Measurements from ENCODE around the gene UACA. TPM values are rescaled to one million over a fixed set of nuclear protein-coding genes. Genes with fewer than 3 reads are reported as not detected.

The UACA gene
- polyA plus RNA-seq, 2 donors: 27.1 to 83.5 TPM

DNA sequence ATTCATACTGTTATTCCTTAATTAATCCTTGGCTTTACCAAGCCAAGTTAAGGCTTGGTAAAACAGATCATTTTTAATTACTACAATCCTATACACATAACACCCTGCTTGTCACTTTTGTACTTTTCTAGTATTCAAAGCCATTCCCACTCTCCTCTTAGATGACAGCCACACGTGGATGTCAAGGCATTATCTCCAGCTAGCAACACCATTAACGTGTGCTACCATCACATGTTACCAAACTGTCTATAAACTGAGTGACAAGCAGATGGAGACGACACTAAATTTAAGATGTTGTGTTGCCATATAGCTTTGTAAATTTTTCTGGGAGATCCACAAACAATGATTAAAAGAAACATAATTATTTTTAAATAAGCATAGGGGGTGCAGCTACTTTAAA, 103.7 kb downstream of the UACA start:
- 82 to 90% methylated on average over 3 of the region's 3 CpGs for WGBS, 2 donors
- Histone ChIP-seq H3K27ac (ENCODE audit: low read depth in 2 of 2, low read length in 1 of 2) (no peak overlapping the region), H3K9me3 (ENCODE audit: control insufficient read depth in 2 of 2, insufficient read depth in 1 of 2, low read depth in 1 of 2, low read length in 1 of 2) (no peaks in the 10 kb centered on the region), H3K36me3 (ENCODE audit: control insufficient read depth in 2 of 2, insufficient read depth in 2 of 2, low read length in 1 of 2) (peaks cover 0 to 2% of the 10 kb centered on the region in 2 donors), H3K4me1 (ENCODE audit: control insufficient read depth in 2 of 2, insufficient read depth in 2 of 2, low read length in 1 of 2) (no peaks in the 10 kb centered on the region), H3K27me3 (ENCODE audit: control insufficient read depth in 1 of 2, insufficient read depth in 2 of 2, low read length in 2 of 2) (no peaks in the 10 kb centered on the region), H3K4me3 (ENCODE audit: low read depth in 1 of 2, low read length in 2 of 2) (no peak overlapping the region)

DNA sequence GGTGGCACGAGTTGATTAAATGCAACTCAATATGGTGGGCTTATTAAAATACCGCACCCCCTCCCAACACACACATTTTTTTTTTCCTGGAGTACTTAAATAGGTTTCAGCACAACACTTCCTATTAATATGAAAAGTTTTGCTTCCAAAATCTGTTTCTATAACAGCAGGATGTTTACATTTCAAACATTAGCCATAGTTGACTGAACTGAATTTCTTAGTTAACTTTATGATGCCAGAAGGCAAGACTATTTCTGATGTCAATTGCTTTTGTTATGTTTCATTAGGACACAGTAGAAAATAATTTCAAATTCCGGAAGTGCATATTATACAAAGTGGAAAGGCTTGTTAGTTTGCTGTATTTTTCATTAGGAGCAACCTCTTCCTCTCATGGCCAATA, 104.7 kb downstream of the UACA start:
- WGBS, 2 donors: 83 to 89% methylated on average over 3 of the region's 3 CpGs
- no peaks in the 10 kb centered on the region for H3K36me3 ChIP-seq (ENCODE audit: control insufficient read depth in 2 of 2, insufficient read depth in 2 of 2, low read length in 1 of 2)
- no peaks in the 10 kb centered on the region for H3K27me3 ChIP-seq (ENCODE audit: control insufficient read depth in 1 of 2, insufficient read depth in 2 of 2, low read length in 2 of 2)
- H3K4me1 ChIP-seq (ENCODE audit: control insufficient read depth in 2 of 2, insufficient read depth in 2 of 2, low read length in 1 of 2): no peaks in the 10 kb centered on the region
- H3K9me3 ChIP-seq (ENCODE audit: control insufficient read depth in 2 of 2, insufficient read depth in 1 of 2, low read depth in 1 of 2, low read length in 1 of 2): no peaks in the 10 kb centered on the region
- no peak overlapping the region for H3K4me3 ChIP-seq (ENCODE audit: low read depth in 1 of 2, low read length in 2 of 2)
- H3K27ac ChIP-seq (ENCODE audit: low read depth in 2 of 2, low read length in 1 of 2): no peak overlapping the region

DNA sequence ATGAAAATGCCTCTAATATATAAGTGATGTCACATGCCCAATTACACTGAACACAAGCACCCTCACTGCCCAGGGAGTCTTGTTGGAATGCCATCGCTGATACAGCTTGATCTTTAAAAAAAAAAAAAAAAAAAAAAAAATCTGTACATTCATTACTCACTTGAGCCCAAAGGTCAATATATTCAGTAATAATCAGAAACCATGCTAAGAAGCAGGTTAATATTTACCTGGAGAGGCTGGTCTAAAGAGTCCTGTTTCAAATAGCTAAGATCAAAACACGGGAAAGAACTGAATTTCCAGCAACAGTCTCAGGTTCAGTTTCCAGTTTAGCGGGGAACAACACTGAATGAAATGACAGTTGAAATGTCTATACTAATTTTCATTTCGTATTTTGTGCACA, 109.9 kb downstream of the UACA start:
- WGBS, 2 donors: 71 to 97% methylated on average over 4 of the region's 4 CpGs
- H3K4me3 ChIP-seq (ENCODE audit: low read depth in 1 of 2, low read length in 2 of 2): no peak overlapping the region
- H3K36me3 ChIP-seq (ENCODE audit: control insufficient read depth in 2 of 2, insufficient read depth in 2 of 2, low read length in 1 of 2): no peaks in the 10 kb centered on the region
- H3K27me3 ChIP-seq (ENCODE audit: control insufficient read depth in 1 of 2, insufficient read depth in 2 of 2, low read length in 2 of 2): no peaks in the 10 kb centered on the region
- H3K4me1 ChIP-seq (ENCODE audit: control insufficient read depth in 2 of 2, insufficient read depth in 2 of 2, low read length in 1 of 2): no peaks in the 10 kb centered on the region
- H3K9me3 ChIP-seq (ENCODE audit: control insufficient read depth in 2 of 2, insufficient read depth in 1 of 2, low read depth in 1 of 2, low read length in 1 of 2): no peaks in the 10 kb centered on the region
- no peak overlapping the region for H3K27ac ChIP-seq (ENCODE audit: low read depth in 2 of 2, low read length in 1 of 2)

GRCh38 chr15:70652341-70652740, 111.0 kb downstream of the UACA start:
- 91 to 97% methylated on average over 2 of the region's 2 CpGs for WGBS, 2 donors
- no peak overlapping the region for H3K27ac ChIP-seq (ENCODE audit: low read depth in 2 of 2, low read length in 1 of 2)
- H3K27me3 ChIP-seq (ENCODE audit: control insufficient read depth in 1 of 2, insufficient read depth in 2 of 2, low read length in 2 of 2): no peaks in the 10 kb centered on the region
- H3K4me3 ChIP-seq (ENCODE audit: low read depth in 1 of 2, low read length in 2 of 2): no peak overlapping the region
- H3K36me3 ChIP-seq (ENCODE audit: control insufficient read depth in 2 of 2, insufficient read depth in 2 of 2, low read length in 1 of 2): no peaks in the 10 kb centered on the region
- H3K9me3 ChIP-seq (ENCODE audit: control insufficient read depth in 2 of 2, insufficient read depth in 1 of 2, low read depth in 1 of 2, low read length in 1 of 2): no peaks in the 10 kb centered on the region
- H3K4me1 ChIP-seq (ENCODE audit: control insufficient read depth in 2 of 2, insufficient read depth in 2 of 2, low read length in 1 of 2): no peaks in the 10 kb centered on the region

GRCh38 chr15:70651303-70651845, 112.0 kb downstream of the UACA start:
- 96 to 97% methylated on average over 2 of the region's 2 CpGs for WGBS, 2 donors
- no peaks in the 10 kb centered on the region for H3K4me1 ChIP-seq (ENCODE audit: control insufficient read depth in 2 of 2, insufficient read depth in 2 of 2, low read length in 1 of 2)
- H3K27me3 ChIP-seq (ENCODE audit: control insufficient read depth in 1 of 2, insufficient read depth in 2 of 2, low read length in 2 of 2): no peaks in the 10 kb centered on the region
- no peak overlapping the region for H3K4me3 ChIP-seq (ENCODE audit: low read depth in 1 of 2, low read length in 2 of 2)
- H3K36me3 ChIP-seq (ENCODE audit: control insufficient read depth in 2 of 2, insufficient read depth in 2 of 2, low read length in 1 of 2): no peaks in the 10 kb centered on the region
- H3K9me3 ChIP-seq (ENCODE audit: control insufficient read depth in 2 of 2, insufficient read depth in 1 of 2, low read depth in 1 of 2, low read length in 1 of 2): no peaks in the 10 kb centered on the region
- H3K27ac ChIP-seq (ENCODE audit: low read depth in 2 of 2, low read length in 1 of 2): no peak overlapping the region

GRCh38 chr15:70650567-70651302, 112.6 kb downstream of the UACA start:
- H3K4me3 ChIP-seq (ENCODE audit: low read depth in 1 of 2, low read length in 2 of 2): no peak overlapping the region
- H3K9me3 ChIP-seq (ENCODE audit: control insufficient read depth in 2 of 2, insufficient read depth in 1 of 2, low read depth in 1 of 2, low read length in 1 of 2): no peaks in the 10 kb centered on the region
- H3K4me1 ChIP-seq (ENCODE audit: control insufficient read depth in 2 of 2, insufficient read depth in 2 of 2, low read length in 1 of 2): no peaks in the 10 kb centered on the region
- no peak overlapping the region for H3K27ac ChIP-seq (ENCODE audit: low read depth in 2 of 2, low read length in 1 of 2)
- H3K36me3 ChIP-seq (ENCODE audit: control insufficient read depth in 2 of 2, insufficient read depth in 2 of 2, low read length in 1 of 2): no peaks in the 10 kb centered on the region
- no peaks in the 10 kb centered on the region for H3K27me3 ChIP-seq (ENCODE audit: control insufficient read depth in 1 of 2, insufficient read depth in 2 of 2, low read length in 2 of 2)
- 90% methylated on average over 10 of the region's 10 CpGs for WGBS, 2 donors

DNA sequence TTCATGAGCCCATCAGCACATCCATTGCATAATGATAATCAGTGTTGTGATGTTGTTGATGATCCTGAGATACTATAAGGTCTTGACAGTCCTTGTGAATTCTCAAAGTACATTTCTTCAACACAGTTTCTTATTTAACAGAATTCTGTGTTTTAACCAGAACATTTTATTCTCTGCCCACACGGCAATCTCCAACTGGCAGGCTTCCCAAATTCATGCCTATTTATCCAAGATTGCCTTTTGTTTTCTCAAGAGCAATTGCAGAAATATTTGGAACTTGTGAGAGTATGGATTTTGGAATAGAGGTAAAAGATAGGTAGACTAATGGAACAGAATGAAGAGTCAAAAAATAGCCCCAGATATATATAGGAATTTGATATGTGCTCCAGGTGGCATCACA, 116.0 kb downstream of the UACA start:
- H3K4me1 ChIP-seq (ENCODE audit: control insufficient read depth in 2 of 2, insufficient read depth in 2 of 2, low read length in 1 of 2): no peaks in the 10 kb centered on the region
- H3K36me3 ChIP-seq (ENCODE audit: control insufficient read depth in 2 of 2, insufficient read depth in 2 of 2, low read length in 1 of 2): no peaks in the 10 kb centered on the region
- H3K4me3 ChIP-seq (ENCODE audit: low read depth in 1 of 2, low read length in 2 of 2): no peak overlapping the region

DNA sequence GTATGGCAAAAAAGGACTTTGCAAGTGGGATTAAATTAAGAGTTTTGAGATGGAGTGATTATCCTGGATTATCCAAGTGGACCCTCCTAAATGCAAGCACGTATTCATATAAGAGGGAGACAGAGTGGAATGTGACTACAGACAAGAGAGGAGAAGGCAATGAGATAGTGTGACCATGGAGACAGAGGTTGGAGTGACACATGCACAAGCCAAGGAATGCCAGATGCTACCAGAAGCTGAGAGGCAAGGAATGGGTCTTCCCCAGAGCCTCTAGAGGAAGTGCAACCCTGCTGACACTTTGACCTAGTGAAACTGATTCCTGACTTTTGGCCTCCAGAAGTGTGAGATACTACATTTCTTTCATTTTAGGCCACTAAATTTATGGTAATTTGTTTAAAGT, 117.2 kb downstream of the UACA start:
- H3K36me3 ChIP-seq (ENCODE audit: control insufficient read depth in 2 of 2, insufficient read depth in 2 of 2, low read length in 1 of 2): no peaks in the 10 kb centered on the region
- H3K27ac ChIP-seq (ENCODE audit: low read depth in 2 of 2, low read length in 1 of 2): no peak overlapping the region
- WGBS, 2 donors: 79 to 81% methylated on average over 1 of the region's 1 CpG
- no peaks in the 10 kb centered on the region for H3K27me3 ChIP-seq (ENCODE audit: control insufficient read depth in 1 of 2, insufficient read depth in 2 of 2, low read length in 2 of 2)
- no peaks in the 10 kb centered on the region for H3K4me1 ChIP-seq (ENCODE audit: control insufficient read depth in 2 of 2, insufficient read depth in 2 of 2, low read length in 1 of 2)
- H3K4me3 ChIP-seq (ENCODE audit: low read depth in 1 of 2, low read length in 2 of 2): no peak overlapping the region
- H3K9me3 ChIP-seq (ENCODE audit: control insufficient read depth in 2 of 2, insufficient read depth in 1 of 2, low read depth in 1 of 2, low read length in 1 of 2): no peaks in the 10 kb centered on the region

More for the DNA sequence above, 116.0 kb downstream of the UACA start:
- Histone ChIP-seq H3K27ac (ENCODE audit: low read depth in 2 of 2, low read length in 1 of 2) (no peak overlapping the region), H3K9me3 (ENCODE audit: control insufficient read depth in 2 of 2, insufficient read depth in 1 of 2, low read depth in 1 of 2, low read length in 1 of 2) (no peaks in the 10 kb centered on the region), H3K27me3 (ENCODE audit: control insufficient read depth in 1 of 2, insufficient read depth in 2 of 2, low read length in 2 of 2) (no peaks in the 10 kb centered on the region)
- WGBS, 2 donors: 31 to 35% methylated on average over 1 of the region's 1 CpG

DNA sequence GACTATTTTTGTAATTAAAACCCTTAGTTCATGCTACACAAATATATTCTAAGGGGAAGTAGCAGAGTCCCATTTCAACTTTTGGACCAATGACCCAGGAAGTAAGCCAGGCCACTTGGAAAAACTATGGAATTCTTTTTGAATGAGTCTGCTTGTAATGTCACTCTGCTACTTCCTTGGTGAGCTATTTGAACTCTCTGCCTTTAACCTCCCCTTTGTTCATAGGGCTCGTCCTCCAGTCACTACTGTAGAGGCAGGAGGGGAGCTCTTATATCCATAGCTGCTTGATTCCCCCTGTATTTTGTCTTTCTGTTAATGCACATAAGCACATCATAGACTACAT, 119.6 kb downstream of the UACA start:
- H3K4me1 ChIP-seq (ENCODE audit: control insufficient read depth in 2 of 2, insufficient read depth in 2 of 2, low read length in 1 of 2): no peaks in the 10 kb centered on the region
- no peak overlapping the region for H3K4me3 ChIP-seq (ENCODE audit: low read depth in 1 of 2, low read length in 2 of 2)
- H3K27me3 ChIP-seq (ENCODE audit: control insufficient read depth in 1 of 2, insufficient read depth in 2 of 2, low read length in 2 of 2): no peaks in the 10 kb centered on the region
- no peaks in the 10 kb centered on the region for H3K36me3 ChIP-seq (ENCODE audit: control insufficient read depth in 2 of 2, insufficient read depth in 2 of 2, low read length in 1 of 2)
- 48 to 63% methylated on average over 1 of the region's 1 CpG for WGBS, 2 donors
- H3K27ac ChIP-seq (ENCODE audit: low read depth in 2 of 2, low read length in 1 of 2): no peak overlapping the region
- H3K9me3 ChIP-seq (ENCODE audit: control insufficient read depth in 2 of 2, insufficient read depth in 1 of 2, low read depth in 1 of 2, low read length in 1 of 2): no peaks in the 10 kb centered on the region

GRCh38 chr15:70643106-70643782, 120.1 kb downstream of the UACA start:
- WGBS, 2 donors: 83% methylated on average over 8 of the region's 8 CpGs
- H3K36me3 ChIP-seq (ENCODE audit: control insufficient read depth in 2 of 2, insufficient read depth in 2 of 2, low read length in 1 of 2): no peaks in the 10 kb centered on the region
- H3K4me3 ChIP-seq (ENCODE audit: low read depth in 1 of 2, low read length in 2 of 2): no peak overlapping the region
- no peaks in the 10 kb centered on the region for H3K4me1 ChIP-seq (ENCODE audit: control insufficient read depth in 2 of 2, insufficient read depth in 2 of 2, low read length in 1 of 2)
- H3K27me3 ChIP-seq (ENCODE audit: control insufficient read depth in 1 of 2, insufficient read depth in 2 of 2, low read length in 2 of 2): no peaks in the 10 kb centered on the region
- no peaks in the 10 kb centered on the region for H3K9me3 ChIP-seq (ENCODE audit: control insufficient read depth in 2 of 2, insufficient read depth in 1 of 2, low read depth in 1 of 2, low read length in 1 of 2)
- H3K27ac ChIP-seq (ENCODE audit: low read depth in 2 of 2, low read length in 1 of 2): no peak overlapping the region

All from esophagus (tissue), 2 donors.